WTC11 (cell line): ENCODE data around the gene EVL. TPM values are rescaled to one million over a fixed set of nuclear protein-coding genes. Genes with fewer than 3 reads are reported as not detected.

Experiments used
- ATAC-seq: fragments of 200-7000 bp; cut with Tn5 transposase; 2 replicates; pipeline ENCODE4 v1.10.0; 2021; ENCODE audit warnings: mild to moderate bottlenecking, moderate library complexity
- CTCF ChIA-PET: fragments of 300-600 bp; sonication (Branson Sonifier 250); formaldehyde crosslinking; loops from one replicate; lab custom pipeline; 2021; ENCODE audit warnings: antibody characterized with exemption; lab: Charles Lee
- POLR2A ChIA-PET: fragments of 350-600 bp; sonication (Branson Sonifier 250); formaldehyde crosslinking; loops from one replicate; lab custom pipeline; 2021; ENCODE audit warnings: antibody characterized with exemption; lab: Charles Lee
- DNase-seq: peaks from one replicate; pipeline ENCODE4 v3.0.0; 2021; ENCODE audit warnings: low spot score
- H3K27ac Mint-ChIP-seq: 2 replicates; pipeline ENCODE4 v1.8.0; 2021; ENCODE audit warnings: mixed read lengths
- H3K27me3 Mint-ChIP-seq: 2 replicates; pipeline ENCODE4 v1.8.0; 2021; ENCODE audit warnings: low read depth, mild to moderate bottlenecking, moderate library complexity, mixed read lengths
- H3K36me3 Mint-ChIP-seq: 2 replicates; pipeline ENCODE4 v1.8.0; 2021; ENCODE audit warnings: mixed read lengths
- H3K4me1 Mint-ChIP-seq: 2 replicates; pipeline ENCODE4 v1.8.0; 2022; ENCODE audit warnings: mixed read lengths
- H3K4me3 Mint-ChIP-seq: 2 replicates; pipeline ENCODE4 v1.8.0; 2021; ENCODE audit warnings: mild to moderate bottlenecking, moderate library complexity, mixed read lengths
- H3K9me3 Mint-ChIP-seq: 2 replicates; pipeline ENCODE4 v1.8.0; 2021; ENCODE audit warnings: mixed read lengths
- CBFB ChIP-seq: sonication (generic); formaldehyde crosslinking; IDR thresholded peaks from 2 replicates; pipeline ENCODE4 v1.8.1; 2022; ENCODE audit warnings: mild to moderate bottlenecking, low read depth, missing genetic modification reagents
- CREB1 ChIP-seq: sonication (generic); formaldehyde crosslinking; IDR thresholded peaks from 2 replicates; pipeline ENCODE4 v1.8.0; 2023; ENCODE audit warnings: mild to moderate bottlenecking, missing genetic modification reagents
- ELF4 ChIP-seq: sonication (generic); formaldehyde crosslinking; IDR thresholded peaks from 2 replicates; pipeline ENCODE4 v1.8.1; 2022; ENCODE audit warnings: low read depth, mild to moderate bottlenecking, moderate library complexity, missing genetic modification reagents
- FOXJ3 ChIP-seq: sonication (generic); formaldehyde crosslinking; IDR thresholded peaks from 2 replicates; pipeline ENCODE4 v1.9.0; 2021; ENCODE audit warnings: missing genetic modification reagents, mild to moderate bottlenecking, borderline replicate concordance
- JAZF1 ChIP-seq: fragments of 250-450 bp; sonication (Bioruptor Pico); IDR thresholded peaks from 2 replicates; pipeline ENCODE4 v1.9.0; 2021; ENCODE audit warnings: moderate library complexity, mild to moderate bottlenecking, inconsistent platforms
- RELA ChIP-seq: sonication (generic); formaldehyde crosslinking; IDR thresholded peaks from 2 replicates; pipeline ENCODE4 v1.8.1; 2022; ENCODE audit warnings: missing genetic modification reagents, mild to moderate bottlenecking, borderline replicate concordance
- SMAD4 ChIP-seq: sonication (generic); formaldehyde crosslinking; IDR thresholded peaks from 2 replicates; pipeline ENCODE4 v1.8.0; 2022; ENCODE audit warnings: mild to moderate bottlenecking, missing genetic modification reagents
- SOX15 ChIP-seq: fragments of 250-450 bp; sonication (Bioruptor Pico); IDR thresholded peaks from 2 replicates; pipeline ENCODE4 v1.9.0; 2021; ENCODE audit warnings: mild to moderate bottlenecking
- ZNF423 ChIP-seq: fragments of 250-450 bp; sonication (Bioruptor Pico); IDR thresholded peaks from 2 replicates; pipeline ENCODE4 v2.1.2; 2022; ENCODE audit warnings: mild to moderate bottlenecking, moderate library complexity
- total RNA-seq: library from RNA; stranded (reverse); gene quantifications from 3 replicates; pipeline ENCODE4 v1.2.3, GENCODE V29; 2021
- TF ChIP-seq, protein P1 (sequence below): fragments of 250-450 bp; sonication (Bioruptor Pico); IDR thresholded peaks from 2 replicates; pipeline ENCODE4 v1.9.0; 2021; ENCODE audit warnings: mild to moderate bottlenecking
- TF ChIP-seq, protein P2 (sequence below): sonication (generic); formaldehyde crosslinking; IDR thresholded peaks from 2 replicates; pipeline ENCODE4 v1.8.1; 2022; ENCODE audit warnings: mild to moderate bottlenecking, missing genetic modification reagents, moderate library complexity, borderline replicate concordance
- TF ChIP-seq, protein P3 (sequence below): sonication (generic); formaldehyde crosslinking; conservative IDR thresholded peaks from 2 replicates; pipeline ENCODE4 v1.8.1; 2022; ENCODE audit warnings: mild to moderate bottlenecking, missing genetic modification reagents
- TF ChIP-seq, protein P4 (sequence below): fragments of 250-450 bp; sonication (Bioruptor Pico); IDR thresholded peaks from 2 replicates; pipeline ENCODE4 v1.8.0; 2021; ENCODE audit warnings: mild to moderate bottlenecking
- TF ChIP-seq, protein P5 (sequence below): sonication (generic); formaldehyde crosslinking; IDR thresholded peaks from 2 replicates; pipeline ENCODE4 v1.8.1; 2023; ENCODE audit warnings: mild to moderate bottlenecking, missing genetic modification reagents
- TF ChIP-seq, protein P6 (sequence below): sonication (generic); formaldehyde crosslinking; IDR thresholded peaks from 2 replicates; pipeline ENCODE4 v1.8.1; 2022; ENCODE audit warnings: mild to moderate bottlenecking, moderate library complexity, missing genetic modification reagents

Gene EVL
- total RNA-seq, 1 experiment from 2014 or later, result 60.8 TPM

DNA sequence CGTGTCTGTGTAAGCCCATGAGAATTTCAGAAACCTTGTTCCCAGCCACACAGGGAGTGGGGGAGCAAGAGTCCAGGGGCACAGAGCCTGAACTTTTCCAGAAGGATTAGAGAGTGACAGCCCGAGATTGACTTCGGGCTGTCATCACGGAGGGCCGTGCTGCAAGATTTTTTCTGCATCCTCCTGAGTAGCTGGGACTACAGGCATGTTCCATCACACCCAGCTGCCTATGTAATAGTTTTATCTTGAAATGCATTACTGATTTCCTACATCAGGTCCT, 14.4 kb downstream of the EVL start (continued):
- TF ChIP-seq, protein P1, sequence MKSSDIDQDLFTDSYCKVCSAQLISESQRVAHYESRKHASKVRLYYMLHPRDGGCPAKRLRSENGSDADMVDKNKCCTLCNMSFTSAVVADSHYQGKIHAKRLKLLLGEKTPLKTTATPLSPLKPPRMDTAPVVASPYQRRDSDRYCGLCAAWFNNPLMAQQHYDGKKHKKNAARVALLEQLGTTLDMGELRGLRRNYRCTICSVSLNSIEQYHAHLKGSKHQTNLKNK, result no peak
- TF ChIP-seq SMAD4 (CRISPR knock-in tag) (no peak), SOX15 (CRISPR knock-in tag) (no peak), CREB1 (CRISPR knock-in tag) (no peak)

DNA sequence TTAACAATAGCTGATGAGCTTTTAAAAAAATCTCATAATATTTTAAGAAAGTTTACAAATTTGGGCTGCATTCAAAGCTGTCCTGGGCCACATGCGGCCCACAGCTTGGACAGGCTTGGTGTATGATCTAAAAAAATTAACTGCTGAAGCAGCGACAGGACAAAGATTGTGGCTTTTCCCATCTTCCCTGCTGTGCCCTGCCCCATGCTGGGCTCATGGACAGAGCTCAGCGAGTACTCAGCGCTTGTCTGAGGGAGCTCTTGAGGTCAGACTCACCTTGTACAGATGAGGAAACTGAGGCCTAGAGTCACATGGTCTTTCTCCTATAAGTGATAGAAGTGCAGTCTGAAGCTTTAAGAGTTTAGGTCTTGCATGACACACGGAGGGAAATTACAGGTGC, 15.0 kb downstream of the EVL start:
- Mint-ChIP-seq H3K4me1 (peaks cover 25% of the 10 kb centered on the region), H3K27me3 (no peaks in the 10 kb centered on the region), H3K9me3 (no peaks in the 10 kb centered on the region; the same call in 1 of the 2 replicates), H3K27ac (no peak overlapping the region), H3K4me3 (no peak overlapping the region), H3K36me3 (no peaks in the 10 kb centered on the region)
- CTCF ChIA-PET, result interaction anchor here (1.0 to 5.0 kb wide), 4 partner anchors 22 to 109 kb away, joined by 3 to 33 read pairs (median 8); no protein-coding TSS in a partner anchor
- ATAC-seq (no peak), DNase-seq (no peak)
- 0 out of 2 replicates have a peak, but pooled peaks have one; percentile 21 for TF ChIP-seq ZNF423 (CRISPR knock-in tag)
- TF ChIP-seq SMAD4 (CRISPR knock-in tag), result no peak
- TF ChIP-seq, protein P2, sequence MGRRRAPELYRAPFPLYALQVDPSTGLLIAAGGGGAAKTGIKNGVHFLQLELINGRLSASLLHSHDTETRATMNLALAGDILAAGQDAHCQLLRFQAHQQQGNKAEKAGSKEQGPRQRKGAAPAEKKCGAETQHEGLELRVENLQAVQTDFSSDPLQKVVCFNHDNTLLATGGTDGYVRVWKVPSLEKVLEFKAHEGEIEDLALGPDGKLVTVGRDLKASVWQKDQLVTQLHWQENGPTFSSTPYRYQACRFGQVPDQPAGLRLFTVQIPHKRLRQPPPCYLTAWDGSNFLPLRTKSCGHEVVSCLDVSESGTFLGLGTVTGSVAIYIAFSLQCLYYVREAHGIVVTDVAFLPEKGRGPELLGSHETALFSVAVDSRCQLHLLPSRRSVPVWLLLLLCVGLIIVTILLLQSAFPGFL (CRISPR knock-in tag), result no peak
- POLR2A ChIA-PET, result no interaction called here

DNA sequence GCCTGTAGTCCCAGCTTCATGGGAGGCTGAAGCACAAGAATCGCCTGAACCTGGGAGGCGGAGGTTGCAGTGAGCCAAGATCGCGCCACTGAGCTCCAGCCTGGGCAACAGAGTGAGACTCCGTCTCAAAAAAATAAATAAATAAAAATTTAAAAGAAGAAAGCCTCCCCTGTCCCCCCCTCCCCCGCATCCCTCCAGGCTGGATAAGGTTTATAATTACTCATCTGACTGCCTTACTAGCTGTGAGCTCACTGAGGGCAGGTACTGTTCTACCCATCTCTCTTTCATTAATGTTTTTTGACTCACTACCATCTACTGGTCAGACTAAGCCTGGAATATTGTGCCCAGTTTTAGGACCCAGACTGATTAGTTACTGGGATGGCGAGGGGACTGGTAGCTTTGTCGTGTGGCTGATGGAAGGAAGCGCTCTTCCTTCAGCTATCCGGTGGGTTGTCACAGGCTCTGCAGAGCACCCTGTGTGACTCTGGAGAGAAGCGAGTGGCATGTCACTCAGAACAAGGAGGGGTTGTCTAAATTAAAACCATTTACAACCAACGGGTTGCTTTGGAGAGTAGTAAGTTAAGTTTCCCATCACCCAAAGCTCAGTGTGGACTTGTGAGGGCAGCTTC, 16.9 kb downstream of the EVL start:
- TF ChIP-seq, protein P3, sequence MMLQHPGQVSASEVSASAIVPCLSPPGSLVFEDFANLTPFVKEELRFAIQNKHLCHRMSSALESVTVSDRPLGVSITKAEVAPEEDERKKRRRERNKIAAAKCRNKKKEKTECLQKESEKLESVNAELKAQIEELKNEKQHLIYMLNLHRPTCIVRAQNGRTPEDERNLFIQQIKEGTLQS (CRISPR knock-in tag), result no peak
- TF ChIP-seq, protein P4, sequence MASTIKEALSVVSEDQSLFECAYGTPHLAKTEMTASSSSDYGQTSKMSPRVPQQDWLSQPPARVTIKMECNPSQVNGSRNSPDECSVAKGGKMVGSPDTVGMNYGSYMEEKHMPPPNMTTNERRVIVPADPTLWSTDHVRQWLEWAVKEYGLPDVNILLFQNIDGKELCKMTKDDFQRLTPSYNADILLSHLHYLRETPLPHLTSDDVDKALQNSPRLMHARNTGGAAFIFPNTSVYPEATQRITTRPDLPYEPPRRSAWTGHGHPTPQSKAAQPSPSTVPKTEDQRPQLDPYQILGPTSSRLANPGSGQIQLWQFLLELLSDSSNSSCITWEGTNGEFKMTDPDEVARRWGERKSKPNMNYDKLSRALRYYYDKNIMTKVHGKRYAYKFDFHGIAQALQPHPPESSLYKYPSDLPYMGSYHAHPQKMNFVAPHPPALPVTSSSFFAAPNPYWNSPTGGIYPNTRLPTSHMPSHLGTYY (CRISPR knock-in tag), result no peak
- TF ChIP-seq, protein P5, sequence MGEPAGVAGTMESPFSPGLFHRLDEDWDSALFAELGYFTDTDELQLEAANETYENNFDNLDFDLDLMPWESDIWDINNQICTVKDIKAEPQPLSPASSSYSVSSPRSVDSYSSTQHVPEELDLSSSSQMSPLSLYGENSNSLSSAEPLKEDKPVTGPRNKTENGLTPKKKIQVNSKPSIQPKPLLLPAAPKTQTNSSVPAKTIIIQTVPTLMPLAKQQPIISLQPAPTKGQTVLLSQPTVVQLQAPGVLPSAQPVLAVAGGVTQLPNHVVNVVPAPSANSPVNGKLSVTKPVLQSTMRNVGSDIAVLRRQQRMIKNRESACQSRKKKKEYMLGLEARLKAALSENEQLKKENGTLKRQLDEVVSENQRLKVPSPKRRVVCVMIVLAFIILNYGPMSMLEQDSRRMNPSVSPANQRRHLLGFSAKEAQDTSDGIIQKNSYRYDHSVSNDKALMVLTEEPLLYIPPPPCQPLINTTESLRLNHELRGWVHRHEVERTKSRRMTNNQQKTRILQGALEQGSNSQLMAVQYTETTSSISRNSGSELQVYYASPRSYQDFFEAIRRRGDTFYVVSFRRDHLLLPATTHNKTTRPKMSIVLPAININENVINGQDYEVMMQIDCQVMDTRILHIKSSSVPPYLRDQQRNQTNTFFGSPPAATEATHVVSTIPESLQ, result no peak
- no peak for TF ChIP-seq RELA (CRISPR knock-in tag)
- Mint-ChIP-seq H3K4me1 (peaks cover 25% of the 10 kb centered on the region), H3K9me3 (no peaks in the 10 kb centered on the region; the same call in 1 of the 2 replicates), H3K27me3 (no peaks in the 10 kb centered on the region), H3K4me3 (no peak overlapping the region), H3K27ac (no peak overlapping the region), H3K36me3 (peaks cover 6% of the 10 kb centered on the region; the same call in 1 of the 2 replicates)
- ChIA-PET CTCF (interaction anchor here (0.6 to 5.0 kb wide), 8 partner anchors 9 to 1422 kb away, joined by 3 to 33 read pairs (median 4); no protein-coding TSS in a partner anchor), POLR2A (no interaction called here)
- DNase-seq (no peak), ATAC-seq (no peak)

DNA sequence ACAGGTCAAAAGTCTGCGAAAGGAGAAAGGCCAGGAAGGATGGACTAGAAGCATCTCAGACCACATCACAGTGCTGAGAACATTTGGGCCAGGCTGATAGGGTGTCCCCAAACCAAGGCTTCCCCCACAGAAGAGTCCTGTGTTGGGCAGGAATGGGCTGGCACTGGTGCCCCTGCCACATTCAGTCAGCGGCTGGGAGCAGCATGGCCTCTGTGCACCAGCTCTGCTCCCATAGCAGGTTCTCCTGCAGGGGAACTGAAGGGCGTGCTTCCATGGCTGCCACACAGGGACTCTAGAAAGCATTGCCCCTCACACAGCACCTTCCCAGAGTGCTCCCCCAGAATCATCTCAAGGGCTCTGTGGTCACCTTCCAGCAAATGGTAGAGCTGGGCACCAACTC, 17.5 kb downstream of the EVL start:
- no peak for TF ChIP-seq CREB1 (CRISPR knock-in tag)
- TF ChIP-seq SMAD4 (CRISPR knock-in tag), result no peak
- no peak for TF ChIP-seq CBFB (CRISPR knock-in tag)
- TF ChIP-seq JAZF1, result no peak
- no peak for TF ChIP-seq FOXJ3
- TF ChIP-seq ELF4 (CRISPR knock-in tag), result no peak
- TF ChIP-seq, protein P6, sequence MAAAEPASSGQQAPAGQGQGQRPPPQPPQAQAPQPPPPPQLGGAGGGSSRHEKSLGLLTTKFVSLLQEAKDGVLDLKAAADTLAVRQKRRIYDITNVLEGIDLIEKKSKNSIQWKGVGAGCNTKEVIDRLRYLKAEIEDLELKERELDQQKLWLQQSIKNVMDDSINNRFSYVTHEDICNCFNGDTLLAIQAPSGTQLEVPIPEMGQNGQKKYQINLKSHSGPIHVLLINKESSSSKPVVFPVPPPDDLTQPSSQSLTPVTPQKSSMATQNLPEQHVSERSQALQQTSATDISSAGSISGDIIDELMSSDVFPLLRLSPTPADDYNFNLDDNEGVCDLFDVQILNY (CRISPR knock-in tag), result no peak
- H3K36me3 Mint-ChIP-seq, result peaks cover 6% of the 10 kb centered on the region; the same call in 1 of the 2 replicates
- no peak overlapping the region for H3K4me3 Mint-ChIP-seq
- H3K27me3 Mint-ChIP-seq, result no peaks in the 10 kb centered on the region
- POLR2A ChIA-PET, result no interaction called here
- no peak for DNase-seq
- H3K4me1 Mint-ChIP-seq, result peaks cover 25% of the 10 kb centered on the region
- ATAC-seq, result no peak
- H3K9me3 Mint-ChIP-seq, result no peaks in the 10 kb centered on the region; the same call in 1 of the 2 replicates
- CTCF ChIA-PET, result interaction anchor here (0.7 to 5.0 kb wide), 6 partner anchors 20 to 1421 kb away, joined by 3 to 33 read pairs (median 4); no protein-coding TSS in a partner anchor
- no peak overlapping the region for H3K27ac Mint-ChIP-seq
